CD4-positive, CD25-positive, alpha-beta regulatory T cell (primary cell): ENCODE measurements around the gene TMEM126B. TPM values are rescaled to one million over a fixed set of nuclear protein-coding genes. Genes with fewer than 3 reads are reported as not detected.
A peak's percentile ranks its signal among the peaks of the same experiment; 100 is the strongest.

Experiments
- ATAC-seq, 2 donors: fragments of 150-1000 bp; cut with Tn5 transposase; one replicate each; pipeline ENCODE4 v1.10.0; 2021; ENCODE audit warnings: low read depth in 2 of 2, moderate number of reproducible peaks in 2 of 2, moderate library complexity in 1 of 2
- DNase-seq, 3 donors: peaks; one replicate each; pipeline versions ENCODE4 v3.0.0 to v3.0.0-alpha.2; 2012 to 2022; ENCODE audit warnings: mixed read lengths in 1 of 3
- H3K27ac ChIP-seq: one replicate; pipeline ENCODE4 v1.7.0; 2013; ENCODE audit warnings: mild to moderate bottlenecking, low read length; ENCODE audit not compliant: insufficient read depth, poor library complexity, severe bottlenecking
- H3K27me3 ChIP-seq: one replicate; pipeline ENCODE4 v1.7.0; 2013; ENCODE audit warnings: low read length; ENCODE audit not compliant: control insufficient read depth, insufficient read depth
- H3K36me3 ChIP-seq: one replicate; pipeline ENCODE4 v1.7.0; 2013; ENCODE audit warnings: mild to moderate bottlenecking, low read length, moderate library complexity; ENCODE audit not compliant: control insufficient read depth, insufficient read depth
- H3K4me1 ChIP-seq: 2 replicates; pipeline ENCODE4 v1.7.0; 2013; ENCODE audit warnings: mild to moderate bottlenecking, low read length; ENCODE audit not compliant: insufficient read depth, control insufficient read depth, poor library complexity, severe bottlenecking
- H3K4me3 ChIP-seq: one replicate; pipeline ENCODE4 v1.7.0; 2013; ENCODE audit warnings: low read depth, mild to moderate bottlenecking, low read length, moderate library complexity
- H3K9me3 ChIP-seq, 2 experiments: 1 replicate in 1 of 2; 2 replicates in 1 of 2; pipeline ENCODE4 v1.7.0; 2013; ENCODE audit warnings: low read length in 2 of 2, mild to moderate bottlenecking in 1 of 2, moderate library complexity in 1 of 2; ENCODE audit not compliant: control insufficient read depth in 2 of 2
- H3K27ac Mint-ChIP-seq, 3 donors: one replicate each; pipeline ENCODE4 v1.8.0; 2020 to 2022; ENCODE audit warnings: mild to moderate bottlenecking in 3 of 3, mixed read lengths in 3 of 3, moderate library complexity in 2 of 3
- H3K27me3 Mint-ChIP-seq: one replicate; pipeline ENCODE4 v1.8.0; 2022; ENCODE audit warnings: mild to moderate bottlenecking, mixed read lengths
- H3K36me3 Mint-ChIP-seq: one replicate; pipeline ENCODE4 v1.8.0; 2020; ENCODE audit warnings: mixed read lengths
- H3K4me1 Mint-ChIP-seq, 4 donors: one replicate each; pipeline ENCODE4 v1.8.0; 2020 to 2022; ENCODE audit warnings: mixed read lengths in 4 of 4, mild to moderate bottlenecking in 1 of 4
- H3K4me3 Mint-ChIP-seq, 4 donors: one replicate each; pipeline ENCODE4 v1.8.0; 2020 to 2022; ENCODE audit warnings: mild to moderate bottlenecking in 4 of 4, mixed read lengths in 4 of 4, moderate library complexity in 3 of 4
- H3K9me3 Mint-ChIP-seq, 7 donors: one replicate each; pipeline ENCODE4 v1.8.0; 2020 to 2022; ENCODE audit warnings: mixed read lengths in 7 of 7, mild to moderate bottlenecking in 3 of 7, moderate library complexity in 2 of 7
- polyA plus RNA-seq, 4 donors: library from polyadenylated mRNA; unstranded; fragments of 300-500 nt; fragmentation: Illumina TruSeq; gene quantifications; one replicate each; pipeline ENCODE4 v1.2.3, GENCODE V29; 2021
- total RNA-seq: library from RNA; stranded (reverse); gene quantifications from one replicate; pipeline ENCODE4 v1.2.3, GENCODE V29; 2022

TMEM126B gene
- total and polyA plus RNA-seq, 5 donors from 2014 or later: 21.7 to 76.7 (median 64.0) TPM

DNA sequence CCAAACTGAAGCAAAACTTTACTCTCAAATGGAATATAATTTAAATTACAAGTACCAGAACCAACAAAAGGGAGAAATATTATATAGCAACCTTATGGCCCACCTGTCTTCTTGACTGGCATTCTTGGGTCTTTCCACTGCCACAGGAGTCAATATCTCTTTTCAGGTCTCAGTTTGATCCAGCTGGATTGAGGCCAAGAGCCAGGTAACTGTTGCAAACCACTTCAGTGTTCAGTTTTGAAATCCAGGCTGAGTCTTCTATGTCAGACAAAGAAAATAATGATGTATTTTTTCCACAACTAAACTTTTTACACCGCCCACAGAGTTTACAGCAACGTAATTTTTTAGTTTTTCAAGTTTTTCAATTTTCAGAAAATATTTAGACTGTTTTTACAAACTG lies 1.9 kb upstream of the TMEM126B start:
- peak overlapping the region in 1 of 3 donors; percentile 96 for H3K27ac Mint-ChIP-seq
- peak overlapping the region; percentile 90 for H3K4me3 ChIP-seq
- no peak for DNase-seq

DNA sequence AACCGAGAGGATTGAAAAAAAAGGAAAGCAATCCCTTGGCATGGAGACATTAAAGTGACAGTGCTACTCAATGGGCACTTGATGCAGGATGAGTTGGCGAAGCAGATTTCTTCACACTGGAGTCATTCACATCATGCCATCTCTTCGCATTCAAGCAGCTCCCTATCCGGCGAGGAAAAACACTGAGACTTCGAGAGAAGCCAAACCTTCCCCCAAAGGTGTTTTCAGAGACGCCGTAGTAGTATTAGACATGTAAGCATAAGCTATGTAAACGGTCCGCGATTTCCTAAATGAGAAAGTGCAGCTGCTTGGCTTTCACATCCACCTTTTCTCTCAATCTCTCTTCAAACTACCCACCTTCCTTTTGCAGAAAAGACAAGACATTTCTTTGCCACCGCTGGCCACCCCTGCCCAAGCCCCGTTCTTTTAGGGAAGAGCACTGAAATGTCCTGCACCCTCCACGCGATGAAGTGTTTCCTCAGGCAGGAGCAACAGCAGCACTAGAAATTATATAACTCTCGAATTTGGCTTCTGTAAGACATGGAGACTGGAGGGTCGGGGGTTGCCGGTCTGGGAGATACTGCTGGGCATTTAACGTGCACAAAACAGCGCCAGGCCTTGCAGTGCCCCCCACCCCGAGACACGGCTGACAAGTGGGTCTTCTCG lies 928 bp upstream of the TMEM126B start, which contains the start of gene DLG2:
Gene DLG2 (minus strand): TSS at position 13 of the 666 bp plus-strand sequence.
- DNase-seq (peak in 2 of 3 donors; percentile 4 to 39), ATAC-seq (no peak)
- H3K27ac ChIP-seq: peak within 1 kb of the TSS; percentile 81
- peak within 1 kb of the TSS; percentile 90 for H3K4me3 ChIP-seq
- H3K4me1 ChIP-seq: peaks cover 17% of the 10 kb centered on the region
- Mint-ChIP-seq H3K9me3 (no peaks in the 10 kb centered on the region), H3K36me3 (peaks cover 6% of the 10 kb centered on the region), H3K4me1 (peaks cover 19 to 58% (median 38%) of the 10 kb centered on the region in 4 donors), H3K27me3 (no peaks in the 10 kb centered on the region), H3K4me3 (peak within 1 kb of the TSS; percentile 90 to 99 (median 98)), H3K27ac (peak within 1 kb of the TSS; percentile 96 to 98 (median 96))
- peaks cover 2% of the 10 kb centered on the region for H3K27me3 ChIP-seq
- peaks cover 15% of the 10 kb centered on the region for H3K36me3 ChIP-seq
- H3K9me3 ChIP-seq: no peaks in the 10 kb centered on the region

More for the DNA sequence above, 1.9 kb upstream of the TMEM126B start:
- H3K4me3 Mint-ChIP-seq: peak overlapping the region; percentile 22 to 99 (median 94)
- Histone ChIP-seq H3K27me3 (peaks cover 2% of the 10 kb centered on the region), H3K4me1 (peaks cover 17% of the 10 kb centered on the region), H3K9me3 (no peaks in the 10 kb centered on the region), H3K27ac (peak overlapping the region; percentile 7), H3K36me3 (peaks cover 7% of the 10 kb centered on the region)
- H3K9me3 Mint-ChIP-seq: no peaks in the 10 kb centered on the region
- H3K36me3 Mint-ChIP-seq: peaks cover 6% of the 10 kb centered on the region
- peaks cover 19 to 54% (median 38%) of the 10 kb centered on the region in 4 donors for H3K4me1 Mint-ChIP-seq
- no peak for ATAC-seq
- H3K27me3 Mint-ChIP-seq: no peaks in the 10 kb centered on the region

DNA sequence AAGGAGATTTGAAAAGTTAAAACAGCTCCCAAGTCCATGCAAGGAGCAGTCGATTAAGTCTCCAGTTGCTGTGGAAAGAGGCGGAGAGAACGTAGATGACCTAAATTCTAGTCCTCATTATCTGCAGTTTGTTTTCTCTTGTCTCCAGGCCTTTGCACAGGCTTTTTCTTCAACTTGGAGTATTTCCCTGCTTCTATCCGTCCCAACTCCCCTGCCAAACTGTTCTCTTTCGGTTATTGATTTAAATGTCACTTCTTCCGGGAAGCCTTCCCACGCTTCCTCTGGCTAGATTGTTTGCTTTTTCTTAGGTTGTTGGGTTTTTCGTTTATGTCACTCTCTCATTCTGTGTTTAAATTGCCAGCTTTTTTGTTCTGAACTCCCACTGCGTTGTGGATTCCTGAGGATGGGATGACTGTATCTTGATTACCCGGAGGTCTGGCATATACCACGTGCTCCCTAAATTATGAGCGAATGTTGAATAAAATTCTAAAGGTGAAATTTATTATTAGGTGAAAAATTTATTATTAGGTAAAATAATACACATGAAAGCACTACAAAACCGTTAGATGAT lies 463 bp downstream of the TMEM126B start:
- peak overlapping the region; percentile 100 for H3K4me3 ChIP-seq
- H3K36me3 Mint-ChIP-seq: peaks cover 6% of the 10 kb centered on the region
- peak overlapping the region; percentile 96 to 98 (median 96) for H3K27ac Mint-ChIP-seq
- H3K27me3 ChIP-seq: peaks cover 2% of the 10 kb centered on the region
- no peaks in the 10 kb centered on the region for H3K27me3 Mint-ChIP-seq
- no peak for DNase-seq
- no peaks in the 10 kb centered on the region for H3K9me3 ChIP-seq
- peaks cover 17% of the 10 kb centered on the region for H3K4me1 ChIP-seq
- H3K36me3 ChIP-seq: peaks cover 18% of the 10 kb centered on the region
- peaks cover 17 to 58% (median 37%) of the 10 kb centered on the region in 4 donors for H3K4me1 Mint-ChIP-seq
- H3K9me3 Mint-ChIP-seq: no peaks in the 10 kb centered on the region
- peak in 1 of 2 donors; percentile 0 for ATAC-seq
- peak overlapping the region; percentile 90 to 99 (median 98) for H3K4me3 Mint-ChIP-seq
- peak overlapping the region; percentile 81 for H3K27ac ChIP-seq

DNA sequence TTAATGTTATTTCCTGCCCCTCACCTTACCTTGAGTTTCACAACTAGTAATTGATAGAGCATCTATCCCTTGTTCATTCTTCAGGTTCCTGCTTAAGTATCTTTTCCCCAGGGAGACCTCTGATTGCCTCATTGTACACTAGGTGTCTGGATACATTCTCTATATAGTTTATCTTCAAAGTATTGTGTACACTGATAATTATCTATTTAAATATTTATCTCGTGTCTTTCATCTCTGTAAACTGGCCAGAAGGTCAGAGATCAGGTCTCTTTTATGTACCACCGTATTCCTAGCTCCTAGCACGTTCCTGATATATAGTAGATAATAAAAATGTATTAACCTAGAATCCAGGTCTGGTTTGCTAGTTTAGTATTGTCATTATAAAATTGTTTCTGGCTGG lies 6.4 kb downstream of the TMEM126B start:
- no peak overlapping the region for H3K27ac ChIP-seq
- Mint-ChIP-seq H3K9me3 (no peaks in the 10 kb centered on the region), H3K4me1 (peaks cover 0 to 19% (median 8%) of the 10 kb centered on the region in 4 donors), H3K36me3 (peaks cover 30% of the 10 kb centered on the region), H3K4me3 (no peak overlapping the region), H3K27ac (no peak overlapping the region), H3K27me3 (no peaks in the 10 kb centered on the region)
- H3K36me3 ChIP-seq: peaks cover 50% of the 10 kb centered on the region
- H3K4me1 ChIP-seq: no peaks in the 10 kb centered on the region
- DNase-seq: no peak
- H3K9me3 ChIP-seq: no peaks in the 10 kb centered on the region
- H3K27me3 ChIP-seq: no peaks in the 10 kb centered on the region
- no peak for ATAC-seq
- H3K4me3 ChIP-seq: no peak overlapping the region

DNA sequence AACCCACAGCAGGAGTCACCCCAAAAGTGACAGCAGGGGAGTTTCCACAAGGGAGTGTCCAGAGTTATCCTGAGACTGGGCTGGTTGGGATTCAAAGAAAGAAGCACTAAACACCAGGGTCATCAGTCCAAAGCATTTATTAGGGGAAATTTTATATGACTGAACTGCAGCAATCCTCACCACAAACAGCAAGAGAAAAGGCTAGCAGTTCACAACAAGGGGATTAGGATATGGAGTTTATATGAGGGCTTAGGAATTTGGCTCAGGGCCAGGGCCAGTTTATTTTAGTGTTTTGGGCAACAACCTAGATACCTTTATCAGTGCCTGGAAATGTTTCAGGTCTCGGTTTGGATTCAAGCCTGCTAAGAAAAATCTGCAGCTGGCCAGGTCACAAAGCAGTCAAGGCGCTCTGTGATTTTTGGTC lies 14.8 kb downstream of the TMEM126B start:
- DNase-seq (no peak), ATAC-seq (no peak)
- no peak overlapping the region for H3K27ac ChIP-seq
- peaks cover 7% of the 10 kb centered on the region for H3K4me1 ChIP-seq
- Mint-ChIP-seq H3K9me3 (no peaks in the 10 kb centered on the region), H3K4me1 (peaks cover 0 to 15% (median 10%) of the 10 kb centered on the region in 4 donors), H3K36me3 (peaks cover 5% of the 10 kb centered on the region), H3K27me3 (peaks cover 41% of the 10 kb centered on the region), H3K4me3 (peak overlapping the region in 1 of 4 donors; percentile 64), H3K27ac (no peak overlapping the region)
- peaks cover 16% of the 10 kb centered on the region for H3K27me3 ChIP-seq
- no peaks in the 10 kb centered on the region for H3K36me3 ChIP-seq
- H3K4me3 ChIP-seq: no peak overlapping the region
- H3K9me3 ChIP-seq: no peaks in the 10 kb centered on the region

DNA sequence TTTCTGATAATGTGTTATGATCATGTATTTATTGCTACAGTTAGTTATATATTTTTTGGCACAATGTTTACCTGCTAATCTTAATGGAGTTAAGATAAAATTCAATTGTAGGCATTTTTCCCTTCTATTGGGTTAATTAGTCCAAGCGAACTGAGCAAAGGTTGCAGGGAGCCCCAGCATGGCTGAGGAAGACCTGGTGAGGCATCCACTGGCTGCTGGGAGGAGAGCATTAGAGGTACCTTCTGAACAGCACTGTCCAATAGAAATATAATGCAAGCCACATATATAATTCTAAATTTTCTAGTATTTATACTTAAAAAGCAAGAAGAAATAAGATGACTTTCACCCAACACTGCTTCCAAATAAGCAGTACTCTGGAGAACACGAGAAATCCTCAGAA lies 18.7 kb downstream of the TMEM126B start:
- no peak for DNase-seq
- Histone ChIP-seq H3K27ac (peak overlapping the region; percentile 88), H3K4me3 (peak overlapping the region; percentile 98), H3K36me3 (peaks cover 10% of the 10 kb centered on the region), H3K27me3 (peaks cover 16% of the 10 kb centered on the region), H3K4me1 (peaks cover 12% of the 10 kb centered on the region), H3K9me3 (no peaks in the 10 kb centered on the region)
- H3K36me3 Mint-ChIP-seq: no peaks in the 10 kb centered on the region
- peak overlapping the region; percentile 90 to 99 (median 97) for H3K4me3 Mint-ChIP-seq
- ATAC-seq: no peak
- H3K27me3 Mint-ChIP-seq: peaks cover 25% of the 10 kb centered on the region
- peaks cover 9 to 35% (median 19%) of the 10 kb centered on the region in 4 donors for H3K4me1 Mint-ChIP-seq
- H3K27ac Mint-ChIP-seq: peak overlapping the region; percentile 69 to 99 (median 96)
- no peaks in the 10 kb centered on the region for H3K9me3 Mint-ChIP-seq

DNA sequence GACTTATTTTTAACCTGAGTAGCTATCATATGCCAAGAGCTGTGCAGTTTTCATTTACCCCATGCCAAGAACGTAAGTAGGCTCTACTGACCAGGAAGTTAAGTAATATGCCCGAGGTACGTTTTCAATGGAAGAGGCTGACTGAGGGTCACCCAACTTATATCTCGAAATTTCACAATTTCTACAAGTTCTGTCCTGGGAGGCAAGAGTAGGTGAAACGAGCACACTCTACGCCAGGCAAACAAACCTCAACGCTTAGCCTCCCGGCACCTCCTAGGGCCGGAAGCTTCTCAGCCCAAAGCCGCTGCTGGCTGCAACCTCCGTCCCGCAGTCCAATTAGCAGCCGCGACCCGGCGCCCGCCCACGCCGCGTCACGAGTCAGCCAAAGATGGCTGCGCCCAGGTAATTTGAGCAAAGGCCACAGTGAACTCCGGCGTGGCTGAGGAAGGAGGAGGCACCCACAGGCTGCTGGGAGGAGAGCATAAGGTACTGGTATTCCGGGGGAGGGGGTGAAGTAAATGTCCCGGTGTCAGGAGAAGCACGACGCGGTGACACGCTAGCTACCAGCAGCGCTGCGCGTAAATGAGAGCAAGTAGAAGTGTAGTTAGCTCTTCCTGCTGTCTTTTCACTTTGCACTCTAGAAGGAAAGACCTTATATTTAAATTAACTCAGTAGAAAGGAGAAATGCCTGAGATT lies 19.4 kb downstream of the TMEM126B start, which contains the start of gene TMEM126A:
Gene TMEM126A (plus strand): TSS at position 364 of the 696 bp plus-strand sequence. CDS start 2,289 bp downstream, outside the sequence.
- peaks cover 9 to 39% (median 23%) of the 10 kb centered on the region in 4 donors for H3K4me1 Mint-ChIP-seq
- H3K9me3 Mint-ChIP-seq: no peaks in the 10 kb centered on the region
- peaks cover 19% of the 10 kb centered on the region for H3K27me3 Mint-ChIP-seq
- Histone ChIP-seq H3K4me1 (peaks cover 12% of the 10 kb centered on the region), H3K27ac (peak within 1 kb of the TSS; percentile 88), H3K9me3 (no peaks in the 10 kb centered on the region), H3K36me3 (peaks cover 11% of the 10 kb centered on the region), H3K27me3 (peaks cover 16% of the 10 kb centered on the region), H3K4me3 (peak within 1 kb of the TSS; percentile 98)
- ATAC-seq (peak; percentile 100), DNase-seq (peak; percentile 87 to 94 (median 91))
- peak within 1 kb of the TSS; percentile 96 to 99 (median 98) for H3K27ac Mint-ChIP-seq
- H3K36me3 Mint-ChIP-seq: no peaks in the 10 kb centered on the region
- H3K4me3 Mint-ChIP-seq: peak within 1 kb of the TSS; percentile 90 to 99 (median 97)
